ENCODE results near the gene GPR42. TPM values are rescaled to one million over a fixed set of nuclear protein-coding genes. Genes with fewer than 3 reads are reported as not detected.

Gene GPR42
- total RNA-seq, 1 experiment from 2014 or later: not detected

- H4K20me1 ChIP-seq (ENCODE audit: insufficient read depth): no peaks in the 10 kb centered on the region
- H3K4me1 ChIP-seq (ENCODE audit: control insufficient read depth in 1 of 2, insufficient read depth in 2 of 2, low read length in 2 of 2): no peaks in the 10 kb centered on the region
- H3K9ac ChIP-seq (ENCODE audit: low read length): no peak overlapping the region
- POLR2A ChIA-PET: no interaction called here
- no TSS peak for BruUV-seq (replicated peaks)
- H3K79me2 ChIP-seq (ENCODE audit: insufficient read depth, low read length): no peaks in the 10 kb centered on the region
- CTCF ChIA-PET: no interaction called here
- RAD21 ChIA-PET (ENCODE audit: low non-redundant PET in 1 of 2, low total read pairs in 2 of 2, uncharacterized antibody in 2 of 2, unreplicated experiment in 2 of 2): no interaction called here
- H2AFZ ChIP-seq (ENCODE audit: low read depth, low read length, poor library complexity, severe bottlenecking): no peak overlapping the region
- no peak overlapping the region for H3K4me3 ChIP-seq (replicated peaks in 1 of 2; ENCODE audit: low read depth in 1 of 2, low read length in 2 of 2)
- no peaks in the 10 kb centered on the region for H3K9me2 ChIP-seq (ENCODE audit: insufficient read depth)
- no peaks in the 10 kb centered on the region for H3K9me3 ChIP-seq (ENCODE audit: control insufficient read depth in 1 of 2, insufficient read depth in 1 of 2, low read depth in 1 of 2, low read length in 2 of 2)
- no peak for DNase-seq (ENCODE audit: low read depth, low spot score)
- no peak overlapping the region for H3K4me2 ChIP-seq (ENCODE audit: low read length)
- H3K27ac ChIP-seq (ENCODE audit: low read depth, low read length): no peak overlapping the region
- intact Hi-C loops (cut with micrococcal nuclease): no loop called here
- no peak for ATAC-seq
- no peaks in the 10 kb centered on the region for H3K36me3 ChIP-seq (ENCODE audit: control insufficient read depth in 1 of 2, insufficient read depth in 2 of 2, low read length in 2 of 2)
- peaks cover 3% of the 10 kb centered on the region for H3K27me3 ChIP-seq (ENCODE audit: insufficient read depth, low read length)
- TF ChIP-seq POLR2AphosphoS5 (IDR thresholded peaks at IDR 0.05; ENCODE audit: low read depth, low read length) (no peak), TCF7L2 (IDR thresholded peaks at IDR 0.05; ENCODE audit: borderline replicate concordance, extremely low read depth, insufficient read depth, insufficient read length) (no peak), EGR1 (IDR thresholded peaks at IDR 0.05; ENCODE audit: low read depth) (no peak), MAX (IDR thresholded peaks at IDR 0.05) (no peak), SRF (IDR thresholded peaks at IDR 0.05; ENCODE audit: low read depth) (no peak), YY1 (IDR thresholded peaks at IDR 0.05; ENCODE audit: extremely low read depth, insufficient replicate concordance, low read depth, low read length) (no peak), SP1 (IDR thresholded peaks at IDR 0.05; ENCODE audit: low read depth) (no peak), ELF1 (IDR thresholded peaks at IDR 0.05; ENCODE audit: borderline replicate concordance, low read depth) (no peak), POLR2A (IDR thresholded peaks at IDR 0.05; ENCODE audit: borderline replicate concordance, extremely low read depth, insufficient read depth, insufficient read length) (no peak), SIN3A (IDR thresholded peaks at IDR 0.05; ENCODE audit: low read depth) (no peak), ATF3 (IDR thresholded peaks at IDR 0.05) (no peak), FOSL1 (IDR thresholded peaks at IDR 0.05; ENCODE audit: low read depth) (no peak), REST (IDR thresholded peaks at IDR 0.05; ENCODE audit: low read depth) (no peak), ZFX (IDR thresholded peaks at IDR 0.05) (no peak), CEBPB (IDR thresholded peaks at IDR 0.05; ENCODE audit: low read depth) (no peak)
- TF ChIP-seq, protein P1, sequence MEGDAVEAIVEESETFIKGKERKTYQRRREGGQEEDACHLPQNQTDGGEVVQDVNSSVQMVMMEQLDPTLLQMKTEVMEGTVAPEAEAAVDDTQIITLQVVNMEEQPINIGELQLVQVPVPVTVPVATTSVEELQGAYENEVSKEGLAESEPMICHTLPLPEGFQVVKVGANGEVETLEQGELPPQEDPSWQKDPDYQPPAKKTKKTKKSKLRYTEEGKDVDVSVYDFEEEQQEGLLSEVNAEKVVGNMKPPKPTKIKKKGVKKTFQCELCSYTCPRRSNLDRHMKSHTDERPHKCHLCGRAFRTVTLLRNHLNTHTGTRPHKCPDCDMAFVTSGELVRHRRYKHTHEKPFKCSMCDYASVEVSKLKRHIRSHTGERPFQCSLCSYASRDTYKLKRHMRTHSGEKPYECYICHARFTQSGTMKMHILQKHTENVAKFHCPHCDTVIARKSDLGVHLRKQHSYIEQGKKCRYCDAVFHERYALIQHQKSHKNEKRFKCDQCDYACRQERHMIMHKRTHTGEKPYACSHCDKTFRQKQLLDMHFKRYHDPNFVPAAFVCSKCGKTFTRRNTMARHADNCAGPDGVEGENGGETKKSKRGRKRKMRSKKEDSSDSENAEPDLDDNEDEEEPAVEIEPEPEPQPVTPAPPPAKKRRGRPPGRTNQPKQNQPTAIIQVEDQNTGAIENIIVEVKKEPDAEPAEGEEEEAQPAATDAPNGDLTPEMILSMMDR (IDR thresholded peaks at IDR 0.05 in 2 of 3, conservative IDR thresholded peaks at IDR 0.05 in 1 of 3; ENCODE audit: borderline replicate concordance in 1 of 3, insufficient read depth in 1 of 3, low read depth in 2 of 3, low read length in 2 of 3): no peak
Measured at GRCh38 chr19:35365303-35365702, 5.6 kb upstream of the GPR42 start.
